ENCODE data around the gene MAG. TPM values are rescaled to one million over a fixed set of nuclear protein-coding genes. Genes with fewer than 3 reads are reported as not detected.

The MAG gene
- total RNA-seq, 4 donors from 2014 or later: not detected

DNA sequence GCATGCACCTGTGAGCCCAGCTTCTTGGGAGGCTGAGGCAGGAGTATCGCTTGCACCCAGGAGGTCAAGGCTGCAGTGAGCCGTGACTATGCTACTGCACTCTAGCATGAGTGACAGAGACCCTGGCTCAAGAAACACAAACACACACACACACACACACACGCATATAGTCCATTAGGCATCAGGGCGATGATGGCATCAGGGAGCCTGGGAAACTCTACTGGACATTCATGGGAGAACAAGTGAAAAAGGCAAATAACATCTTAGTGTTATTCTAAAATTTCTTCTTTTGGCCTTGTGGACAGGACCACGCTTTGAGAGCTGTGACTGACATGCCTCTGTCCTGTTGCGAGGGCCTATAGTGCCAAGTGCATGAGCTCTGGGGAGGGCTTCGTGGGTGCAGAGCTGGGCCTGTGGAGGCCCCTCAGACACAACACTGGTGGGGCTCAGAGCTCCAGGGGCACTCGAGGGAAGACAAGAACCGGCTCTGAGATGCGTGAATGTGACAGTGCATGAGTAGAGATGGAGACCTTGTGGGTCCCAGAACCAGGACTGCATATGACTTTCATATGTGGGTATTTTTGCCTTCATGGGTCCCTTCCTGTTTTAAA, 31.2 kb upstream of the MAG start:
- 86 to 94% methylated on average over 2 to 10 of the region's 10 CpGs for WGBS, 2 donors (ENCODE audit: low coverage in 1 of 2)
- H3K4me1 ChIP-seq: peaks cover 0 to 9% (median 0%) of the 10 kb centered on the region in 4 donors

DNA sequence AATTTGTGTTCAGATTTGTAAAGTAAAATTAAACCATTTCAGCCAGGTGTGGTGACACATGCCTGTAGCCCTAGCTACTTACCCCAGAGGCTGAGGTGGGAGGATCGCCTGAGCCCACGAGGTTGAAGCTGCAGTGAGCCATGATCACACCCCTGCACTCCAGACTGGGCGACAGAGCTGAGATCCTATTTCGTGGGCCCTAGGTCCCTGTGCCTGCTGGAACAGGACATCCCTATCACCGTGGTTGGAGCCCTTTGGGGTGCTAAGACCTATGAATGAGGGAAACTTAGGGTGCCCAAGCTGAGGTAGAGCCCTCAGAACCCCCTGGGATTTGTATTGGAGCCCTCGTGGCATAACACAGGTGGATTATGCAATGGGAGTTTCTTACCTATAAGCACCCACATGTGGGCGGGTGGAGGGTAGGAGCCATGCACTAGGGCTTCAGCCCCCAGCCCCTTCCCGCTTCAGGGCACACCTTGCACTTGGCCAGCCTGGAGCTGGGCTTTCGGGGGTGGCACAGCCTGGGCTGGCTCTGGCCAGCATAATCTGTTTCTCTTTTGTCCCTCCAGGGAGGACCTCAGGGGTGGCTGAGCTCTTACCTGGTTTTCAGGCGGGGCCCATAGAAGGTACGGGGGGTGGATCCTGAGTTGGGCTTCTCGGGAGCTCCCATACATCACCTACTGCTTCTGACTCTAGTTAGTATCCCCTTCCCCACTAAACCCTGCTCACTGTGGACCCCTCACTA, 30.4 kb upstream of the MAG start:
- peaks cover 0 to 16% (median under 1%) of the 10 kb centered on the region in 4 donors for H3K4me1 ChIP-seq
- TF ChIP-seq POLR2A (IDR thresholded peaks at IDR 0.05): no peak
- TF ChIP-seq, protein P1, sequence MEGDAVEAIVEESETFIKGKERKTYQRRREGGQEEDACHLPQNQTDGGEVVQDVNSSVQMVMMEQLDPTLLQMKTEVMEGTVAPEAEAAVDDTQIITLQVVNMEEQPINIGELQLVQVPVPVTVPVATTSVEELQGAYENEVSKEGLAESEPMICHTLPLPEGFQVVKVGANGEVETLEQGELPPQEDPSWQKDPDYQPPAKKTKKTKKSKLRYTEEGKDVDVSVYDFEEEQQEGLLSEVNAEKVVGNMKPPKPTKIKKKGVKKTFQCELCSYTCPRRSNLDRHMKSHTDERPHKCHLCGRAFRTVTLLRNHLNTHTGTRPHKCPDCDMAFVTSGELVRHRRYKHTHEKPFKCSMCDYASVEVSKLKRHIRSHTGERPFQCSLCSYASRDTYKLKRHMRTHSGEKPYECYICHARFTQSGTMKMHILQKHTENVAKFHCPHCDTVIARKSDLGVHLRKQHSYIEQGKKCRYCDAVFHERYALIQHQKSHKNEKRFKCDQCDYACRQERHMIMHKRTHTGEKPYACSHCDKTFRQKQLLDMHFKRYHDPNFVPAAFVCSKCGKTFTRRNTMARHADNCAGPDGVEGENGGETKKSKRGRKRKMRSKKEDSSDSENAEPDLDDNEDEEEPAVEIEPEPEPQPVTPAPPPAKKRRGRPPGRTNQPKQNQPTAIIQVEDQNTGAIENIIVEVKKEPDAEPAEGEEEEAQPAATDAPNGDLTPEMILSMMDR (IDR thresholded peaks at IDR 0.05): no peak
- TF ChIP-seq POLR2AphosphoS5 (IDR thresholded peaks at IDR 0.05): no peak
- H3K36me3 ChIP-seq: no peaks in the 10 kb centered on the region
- intact Hi-C loops (cut with DNase I; ENCODE audit: low total_unique reads) (no loop called here), in situ Hi-C loops (cut with MboI; ENCODE audit: low pct_ligation_motif_present in 1 of 4, low pct_unique_long_range_greater_than_20kb in 1 of 4, low sequenced_read_pairs in 3 of 4) (no loop called here)
- 70 to 76% methylated on average over 2 to 11 of the region's 12 CpGs for WGBS, 2 donors (ENCODE audit: low coverage in 1 of 2)
- no peaks in the 10 kb centered on the region for H3K27me3 ChIP-seq
- no peak overlapping the region for H3K27ac ChIP-seq
- H3K4me3 ChIP-seq: no peak overlapping the region
- no peaks in the 10 kb centered on the region for H3K9me3 ChIP-seq
- no peak for DNase-seq

More for the DNA sequence above, 31.2 kb upstream of the MAG start:
- no peak for DNase-seq
- in situ Hi-C loops (cut with MboI; ENCODE audit: low pct_ligation_motif_present in 1 of 4, low pct_unique_long_range_greater_than_20kb in 1 of 4, low sequenced_read_pairs in 3 of 4) (no loop called here), intact Hi-C loops (cut with DNase I; ENCODE audit: low total_unique reads) (no loop called here)
- H3K27me3 ChIP-seq: no peaks in the 10 kb centered on the region
- H3K9me3 ChIP-seq: no peaks in the 10 kb centered on the region
- H3K4me3 ChIP-seq: no peak overlapping the region
- TF ChIP-seq EP300 (IDR thresholded peaks at IDR 0.05; ENCODE audit: low read depth) (no peak), POLR2AphosphoS5 (IDR thresholded peaks at IDR 0.05) (no peak), POLR2A (IDR thresholded peaks at IDR 0.05) (no peak)
- TF ChIP-seq, protein P1 (IDR thresholded peaks at IDR 0.05): no peak
- H3K36me3 ChIP-seq: no peaks in the 10 kb centered on the region
- no peak overlapping the region for H3K27ac ChIP-seq

DNA sequence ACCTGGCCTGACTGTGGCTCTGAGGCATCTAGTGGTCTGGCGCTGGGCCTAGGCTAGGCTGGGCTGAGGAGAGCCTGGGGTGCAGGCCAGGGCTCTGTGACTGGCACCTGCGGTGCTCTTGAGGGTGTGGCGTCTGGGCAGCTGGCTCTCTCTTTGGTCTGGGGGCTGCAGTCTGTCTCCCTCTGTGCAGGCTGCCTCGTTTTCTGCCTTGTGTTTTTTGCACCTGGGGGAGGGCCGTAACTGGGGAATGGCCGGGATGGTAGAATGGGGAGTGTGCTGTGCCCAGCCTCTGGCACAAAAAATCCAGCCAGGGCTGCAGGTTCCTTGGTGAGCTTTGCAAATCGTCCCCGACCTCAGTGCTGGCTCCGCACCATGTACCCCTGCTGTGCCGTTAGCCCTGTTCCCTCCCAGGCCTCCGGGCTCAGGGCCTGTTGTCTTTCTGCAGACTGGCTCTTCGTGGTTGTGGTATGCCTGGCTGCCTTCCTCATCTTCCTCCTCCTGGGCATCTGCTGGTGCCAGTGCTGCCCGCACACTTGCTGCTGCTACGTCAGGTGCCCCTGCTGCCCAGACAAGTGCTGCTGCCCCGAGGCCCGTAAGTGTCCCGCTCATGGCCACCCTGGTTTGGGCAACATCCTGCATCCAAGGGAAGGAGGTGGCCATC, 29.7 kb upstream of the MAG start:
- WGBS, 2 donors (ENCODE audit: low coverage in 1 of 2): 82% methylated on average over 17 of the region's 17 CpGs; no CpG with 5 or more reads in 1 of the 2 donors
- peak; percentile 6 for DNase-seq
- Histone ChIP-seq H3K36me3 (no peaks in the 10 kb centered on the region), H3K4me1 (peaks cover 0 to 23% (median 6%) of the 10 kb centered on the region in 4 donors), H3K27ac (no peak overlapping the region), H3K9me3 (no peaks in the 10 kb centered on the region), H3K27me3 (no peaks in the 10 kb centered on the region), H3K4me3 (no peak overlapping the region)
- TF ChIP-seq EP300 (IDR thresholded peaks at IDR 0.05; ENCODE audit: low read depth) (no peak), POLR2A (IDR thresholded peaks at IDR 0.05) (no peak), POLR2AphosphoS5 (IDR thresholded peaks at IDR 0.05) (no peak)
- TF ChIP-seq, protein P1 (IDR thresholded peaks at IDR 0.05): no peak
- in situ Hi-C loops (cut with MboI; ENCODE audit: low pct_ligation_motif_present in 1 of 4, low pct_unique_long_range_greater_than_20kb in 1 of 4, low sequenced_read_pairs in 3 of 4) (no loop called here), intact Hi-C loops (cut with DNase I; ENCODE audit: low total_unique reads) (no loop called here)

All from transverse colon (tissue), 4 donors.